Activated T-helper 2 cell treated with anti-CD3 and anti-CD28 coated beads, Interferon-gamma antibody, Interleukin-2, Interleukin-4, amounts not matched to agents 10 μg/mL and 5 μg/mL and 100 μg/mL, durations not matched to agents 14 hours and 24 hours and 36 hours (primary cell): ENCODE results near the gene SUZ12. TPM values are rescaled to one million over a fixed set of nuclear protein-coding genes. Genes with fewer than 3 reads are reported as not detected.
"Not testable (repeated sequence)": the region's sequence is repeated elsewhere in the genome, so short reads cannot be mapped to it uniquely, and the experiment has no call there.

Source experiments
- DNase-seq: peaks from one replicate; pipeline ENCODE4 v3.0.0; 2021; ENCODE audit warnings: low spot score
- H3K27ac Mint-ChIP-seq: one replicate; pipeline ENCODE4 v1.8.0; 2021; ENCODE audit warnings: mixed read lengths
- H3K27me3 Mint-ChIP-seq: one replicate; pipeline ENCODE4 v1.8.0; 2021; ENCODE audit warnings: low read depth, mixed read lengths
- H3K36me3 Mint-ChIP-seq: one replicate; pipeline ENCODE4 v1.8.0; 2021; ENCODE audit warnings: low read depth, mixed read lengths
- H3K4me1 Mint-ChIP-seq: one replicate; pipeline ENCODE4 v1.8.0; 2021; ENCODE audit warnings: low read depth, mixed read lengths
- H3K4me3 Mint-ChIP-seq: one replicate; pipeline ENCODE4 v1.8.0; 2021; ENCODE audit warnings: low read depth, mild to moderate bottlenecking, moderate library complexity, mixed read lengths
- H3K9me3 Mint-ChIP-seq: one replicate; pipeline ENCODE4 v1.8.0; 2021; ENCODE audit warnings: mixed read lengths
- intact Hi-C: fragments of 100-400 bp; cut with micrococcal nuclease; formaldehyde crosslinking; loops from one replicate; pipeline ENCODE4 v1.15.1; 2023
- total RNA-seq: library from RNA; stranded (reverse); gene quantifications from 2 replicates; pipeline ENCODE4 v1.2.3, GENCODE V29; 2022

Gene SUZ12
- total RNA-seq, 1 donor from 2014 or later = 69.5 TPM

DNA sequence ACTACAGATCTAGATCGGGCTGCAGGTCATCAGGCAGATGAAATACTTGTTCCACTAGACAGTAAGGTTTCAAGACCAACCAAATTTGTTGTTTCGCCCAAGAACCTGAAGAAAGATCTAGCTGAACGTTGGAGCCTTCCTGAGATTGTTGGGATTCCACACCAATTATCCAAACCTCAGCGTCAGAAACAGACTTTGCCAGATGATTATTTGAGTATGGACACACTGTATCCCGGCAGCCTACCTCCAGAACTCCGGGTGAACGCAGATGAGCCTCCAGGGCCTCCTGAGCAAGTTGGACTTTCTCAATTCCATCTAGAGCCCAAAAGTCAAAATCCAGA, 84.8 kb downstream of the SUZ12 start:
- Mint-ChIP-seq H3K4me1 (peaks cover 14% of the 10 kb centered on the region), H3K27me3 (no peaks in the 10 kb centered on the region), H3K9me3 (no peaks in the 10 kb centered on the region), H3K4me3 (no peak overlapping the region), H3K36me3 (peaks cover 30% of the 10 kb centered on the region), H3K27ac (no peak overlapping the region)
- intact Hi-C loops = no loop called here
- no peak for DNase-seq

DNA sequence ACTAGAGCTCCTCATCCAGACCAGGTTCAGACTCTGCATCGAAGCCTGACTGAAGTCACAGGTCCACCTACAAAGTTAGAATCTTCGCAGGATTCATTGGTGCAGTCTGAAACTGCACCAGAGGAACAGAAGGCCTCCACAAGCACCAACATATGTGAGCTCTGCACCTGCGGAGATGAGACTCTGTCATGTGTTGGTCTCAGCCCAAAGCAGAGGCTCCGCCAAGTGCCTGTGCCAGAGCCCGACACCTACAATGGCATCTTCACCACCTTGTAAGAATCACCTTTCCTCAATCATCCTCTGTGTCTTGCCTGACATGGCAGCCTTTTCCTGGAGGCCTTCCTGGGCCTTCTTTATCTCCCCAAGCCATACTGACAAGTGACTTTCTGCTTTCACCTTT, 85.7 kb downstream of the SUZ12 start:
- H3K4me1 Mint-ChIP-seq, H3K9me3 Mint-ChIP-seq, intact Hi-C loops, DNase-seq, H3K27ac Mint-ChIP-seq, H3K27me3 Mint-ChIP-seq, H3K4me3 Mint-ChIP-seq: not testable (repeated sequence)
- peaks cover 28% of the 10 kb centered on the region for H3K36me3 Mint-ChIP-seq

DNA sequence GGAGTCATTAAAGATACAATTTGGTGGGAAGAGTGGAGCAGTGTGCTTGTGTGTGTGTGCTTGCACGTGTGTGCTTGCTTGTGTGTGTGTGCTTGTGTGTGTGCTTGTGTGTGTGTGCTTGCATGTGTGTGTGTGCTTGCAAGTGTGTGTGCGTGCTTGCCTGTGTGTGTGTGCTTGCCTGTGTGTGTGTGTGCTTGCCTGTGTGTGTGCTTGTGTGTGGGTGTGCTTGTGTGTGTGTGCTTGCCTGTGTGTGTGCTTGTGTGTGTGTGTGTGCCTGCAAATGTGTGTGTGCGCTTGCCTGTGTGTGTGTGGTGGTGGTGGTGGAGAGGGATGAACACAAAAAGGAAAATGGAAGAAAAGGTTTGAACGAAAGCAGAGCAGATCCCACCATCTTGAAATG, 90.5 kb downstream of the SUZ12 start:
- DNase-seq, intact Hi-C loops, H3K9me3 Mint-ChIP-seq, H3K27me3 Mint-ChIP-seq, H3K27ac Mint-ChIP-seq, H3K4me3 Mint-ChIP-seq, H3K4me1 Mint-ChIP-seq: not testable (repeated sequence)
- peaks cover 11% of the 10 kb centered on the region for H3K36me3 Mint-ChIP-seq

DNA sequence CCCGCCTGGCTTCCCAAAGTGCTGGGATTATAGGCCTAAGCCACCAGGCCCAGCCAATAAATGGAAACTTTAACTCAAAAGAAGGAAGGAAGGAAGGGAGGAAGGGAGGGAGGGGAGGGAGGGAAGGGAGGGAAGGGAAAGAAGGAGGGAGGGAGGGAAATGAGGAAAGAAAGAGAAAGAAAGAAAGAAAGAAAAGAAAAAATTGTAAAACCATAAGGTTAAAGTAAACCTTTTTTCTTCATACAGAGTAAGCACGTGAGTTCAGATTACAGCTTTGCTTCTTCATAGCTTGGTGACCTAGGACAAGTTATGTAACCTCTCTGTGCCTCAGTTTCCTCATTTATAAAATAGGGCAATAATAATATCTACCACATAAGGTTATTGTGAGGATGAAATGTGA, 96.4 kb downstream of the SUZ12 start:
- Mint-ChIP-seq H3K36me3 (peaks cover 25% of the 10 kb centered on the region), H3K27ac (no peak overlapping the region), H3K4me3 (no peak overlapping the region), H3K27me3 (no peaks in the 10 kb centered on the region), H3K4me1 (peaks cover 3% of the 10 kb centered on the region), H3K9me3 (no peaks in the 10 kb centered on the region)
- DNase-seq = no peak
- intact Hi-C loops = no loop called here

DNA sequence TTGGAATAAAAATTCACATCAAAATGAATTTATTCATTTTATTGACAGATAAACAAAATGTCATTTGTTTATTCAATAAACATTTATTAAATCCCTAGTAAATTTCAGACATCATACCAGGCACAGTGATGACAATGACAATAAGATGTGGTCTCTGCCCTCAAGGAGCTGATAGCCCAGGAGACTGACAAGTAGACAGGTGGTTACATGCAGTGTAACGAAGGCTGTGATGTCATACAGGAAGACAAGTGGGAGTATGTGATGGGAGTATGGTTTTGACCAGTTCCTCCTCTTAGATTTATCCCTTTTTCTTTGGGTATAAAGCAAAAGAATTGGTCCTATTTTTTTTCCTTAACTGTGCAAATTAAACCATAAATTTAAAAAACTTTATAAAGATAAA, 97.0 kb downstream of the SUZ12 start:
- intact Hi-C loops, H3K27me3 Mint-ChIP-seq, H3K9me3 Mint-ChIP-seq, H3K4me3 Mint-ChIP-seq, DNase-seq, H3K4me1 Mint-ChIP-seq: not testable (repeated sequence)
- H3K36me3 Mint-ChIP-seq = peaks cover 28% of the 10 kb centered on the region
- H3K27ac Mint-ChIP-seq = peak overlapping the region; percentile 38

DNA sequence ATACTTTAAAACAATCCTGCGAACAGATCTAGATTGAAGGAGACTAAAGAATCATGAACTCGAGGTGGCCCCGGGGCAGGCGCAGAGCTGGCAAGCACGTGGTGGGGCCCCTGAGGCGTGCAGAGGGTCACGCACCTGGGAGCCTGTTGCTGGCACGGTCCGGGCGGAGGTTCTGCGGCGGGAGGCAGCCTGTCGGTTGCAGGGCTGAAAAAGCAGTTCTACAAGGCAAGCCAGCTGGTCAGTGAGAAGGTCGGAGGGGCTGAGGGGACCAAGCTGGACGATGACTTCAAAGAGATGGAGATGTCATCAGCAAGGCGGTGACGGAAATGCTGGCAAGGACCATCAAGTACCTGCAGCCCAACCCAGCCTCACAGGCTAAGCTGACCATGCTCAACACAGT, 103.4 kb downstream of the SUZ12 start:
- not testable (repeated sequence) for H3K4me1 Mint-ChIP-seq

DNA sequence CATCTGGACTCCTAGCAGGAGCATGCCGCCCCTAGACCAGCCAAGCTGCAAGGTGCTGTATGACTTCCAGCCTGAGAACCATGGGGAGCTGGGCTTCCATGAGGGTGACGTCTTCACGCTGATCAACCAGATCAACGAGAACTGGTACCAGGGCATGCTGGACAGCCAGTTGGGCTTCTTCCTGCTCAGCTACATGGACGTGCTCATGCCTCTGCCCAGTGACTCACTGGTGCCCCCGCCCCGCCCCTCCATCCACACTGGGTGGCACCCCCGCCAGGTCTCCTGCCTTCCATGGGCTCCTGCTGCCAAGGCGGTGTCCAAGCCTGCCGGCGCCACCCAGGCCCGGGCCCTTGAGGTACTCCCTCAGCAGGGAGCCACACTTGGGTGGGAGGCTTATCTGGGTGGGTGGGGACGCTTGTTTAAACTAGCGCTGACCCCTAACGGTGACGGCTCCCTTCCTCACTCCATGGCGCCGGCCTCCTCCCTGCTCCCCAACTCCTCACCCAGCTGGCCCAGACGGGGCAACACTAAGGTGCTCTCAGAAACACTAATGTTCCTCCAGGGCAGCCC, 104.6 kb downstream of the SUZ12 start:
- peaks cover 20% of the 10 kb centered on the region for H3K36me3 Mint-ChIP-seq
- H3K4me1 Mint-ChIP-seq, H3K27me3 Mint-ChIP-seq, H3K4me3 Mint-ChIP-seq, intact Hi-C loops, DNase-seq, H3K27ac Mint-ChIP-seq, H3K9me3 Mint-ChIP-seq: not testable (repeated sequence)

More for the DNA sequence above, 103.4 kb downstream of the SUZ12 start:
- intact Hi-C loops, H3K9me3 Mint-ChIP-seq, H3K4me3 Mint-ChIP-seq, H3K27ac Mint-ChIP-seq, DNase-seq, H3K27me3 Mint-ChIP-seq: not testable (repeated sequence)
- H3K36me3 Mint-ChIP-seq = peaks cover 30% of the 10 kb centered on the region

DNA sequence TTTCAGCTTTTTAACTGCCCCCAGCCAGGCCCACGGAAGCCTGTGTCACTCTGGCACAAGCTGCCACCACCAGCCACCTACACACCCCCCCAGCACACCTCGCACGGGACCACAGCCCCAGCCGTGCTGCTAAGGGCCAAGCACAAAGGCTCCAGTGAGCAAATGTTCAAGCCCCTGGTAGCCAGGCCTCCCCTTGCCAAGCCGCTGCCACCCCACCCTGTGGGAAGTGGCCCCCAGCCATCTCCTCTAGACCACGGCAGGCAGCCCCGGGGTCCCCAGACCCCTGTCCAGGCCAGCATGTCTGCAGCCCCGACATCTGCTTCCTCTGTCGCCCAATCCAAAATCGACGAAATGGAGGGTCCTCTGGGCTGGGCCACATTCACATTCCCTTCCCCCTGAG, 105.5 kb downstream of the SUZ12 start:
- not testable (repeated sequence) for DNase-seq, H3K4me1 Mint-ChIP-seq

DNA sequence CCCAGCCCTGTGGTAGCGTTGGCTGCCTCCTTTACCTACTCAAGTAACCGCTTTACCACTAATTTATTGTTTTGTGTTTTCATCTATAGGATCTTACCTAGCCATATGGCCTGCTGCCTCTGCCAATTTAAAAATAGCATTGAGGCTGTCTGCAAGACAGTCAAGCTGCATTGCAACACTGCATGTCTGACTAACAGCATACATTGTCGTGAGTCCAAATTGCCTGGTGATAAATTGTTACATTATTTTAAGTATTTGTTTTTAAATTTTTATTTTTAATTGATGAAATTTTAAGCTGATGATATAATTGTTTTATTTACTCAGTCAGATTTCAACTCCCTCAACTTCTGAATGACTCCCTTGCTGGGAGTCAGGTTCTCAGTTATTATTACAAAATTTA, 108.8 kb downstream of the SUZ12 start:
- H3K4me3 Mint-ChIP-seq, H3K27me3 Mint-ChIP-seq, intact Hi-C loops, H3K9me3 Mint-ChIP-seq, DNase-seq, H3K4me1 Mint-ChIP-seq, H3K27ac Mint-ChIP-seq: not testable (repeated sequence)
- peaks cover 15% of the 10 kb centered on the region for H3K36me3 Mint-ChIP-seq

More for the DNA sequence above, 105.5 kb downstream of the SUZ12 start:
- H3K36me3 Mint-ChIP-seq = peaks cover 17% of the 10 kb centered on the region
- H3K4me3 Mint-ChIP-seq, H3K27me3 Mint-ChIP-seq, H3K27ac Mint-ChIP-seq, H3K9me3 Mint-ChIP-seq, intact Hi-C loops: not testable (repeated sequence)

DNA sequence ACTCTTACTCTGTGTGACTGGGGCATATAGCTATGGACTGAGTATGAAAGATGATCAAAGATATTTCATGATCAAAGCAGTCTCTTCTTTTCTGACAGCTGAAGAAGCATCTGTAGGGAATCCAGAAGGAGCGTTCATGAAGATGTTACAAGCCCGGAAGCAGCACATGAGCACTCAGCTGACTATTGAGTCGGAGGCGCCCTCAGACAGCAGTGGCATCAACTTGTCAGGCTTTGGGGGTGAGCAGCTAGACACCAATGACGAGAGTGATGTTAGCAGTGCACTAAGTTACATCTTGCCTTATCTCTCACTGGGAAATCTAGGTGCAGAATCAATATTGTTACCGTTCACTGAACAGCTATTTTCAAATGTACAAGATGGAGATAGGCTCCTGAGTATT, 110.9 kb downstream of the SUZ12 start:
- H3K36me3 Mint-ChIP-seq = peaks cover 10% of the 10 kb centered on the region
- H3K9me3 Mint-ChIP-seq, H3K27me3 Mint-ChIP-seq, DNase-seq, H3K27ac Mint-ChIP-seq, H3K4me3 Mint-ChIP-seq, intact Hi-C loops, H3K4me1 Mint-ChIP-seq: not testable (repeated sequence)

Other genes starting within 250 kb of the SUZ12 start
- gene COPRS, start 77.8 kb upstream of the SUZ12 start, total RNA-seq = 59.7 and 64.2 TPM in 2 replicates
- 126 and 129 TPM in 2 replicates for gene UTP6, start 35.3 kb upstream of the SUZ12 start, total RNA-seq
- 34.3 and 40.9 TPM in 2 replicates for gene LRRC37B, start 70.4 kb downstream of the SUZ12 start, total RNA-seq
- 25.2 and 25.7 TPM in 2 replicates for gene RHOT1, start 205.5 kb downstream of the SUZ12 start, total RNA-seq